Neural cell (in vitro differentiated cells): ENCODE measurements around the gene ZNF268. TPM values are rescaled to one million over a fixed set of nuclear protein-coding genes. Genes with fewer than 3 reads are reported as not detected.

Source experiments
- H2AFZ ChIP-seq: fragments of 200-600, 300-800 bp; sonication (generic), shearing (Covaris generic); 2 replicates; pipeline ENCODE4 v1.6.0; 2014; ENCODE audit warnings: low read depth, mild to moderate bottlenecking, antibody characterized with exemption, low read length, moderate library complexity
- H3F3A ChIP-seq: fragments of 200-600 bp; shearing (Covaris generic); 2 replicates; pipeline ENCODE4 v1.6.1; 2016; ENCODE audit warnings: mild to moderate bottlenecking, moderate library complexity, mixed read lengths, antibody characterized with exemption, low read length; ENCODE audit not compliant: insufficient read depth, poor library complexity, severe bottlenecking
- H3K27ac ChIP-seq: fragments of 200-600, 300-800 bp; sonication (generic), shearing (Covaris generic); 2 replicates; pipeline ENCODE4 v1.5.1; 2014; ENCODE audit warnings: mild to moderate bottlenecking, low read length, moderate library complexity
- H3K27me3 ChIP-seq: fragments of 300-800, 200-600 bp; sonication (generic), shearing (Covaris generic); 2 replicates; pipeline ENCODE4 v1.6.0; 2014; ENCODE audit warnings: mild to moderate bottlenecking, low read depth, low read length, moderate library complexity; ENCODE audit not compliant: insufficient read depth
- H3K36me3 ChIP-seq: fragments of 300-800, 200-600 bp; sonication (generic), shearing (Covaris generic); 2 replicates; pipeline ENCODE4 v1.5.1; 2014; ENCODE audit warnings: mild to moderate bottlenecking, antibody characterized with exemption, low read length, moderate library complexity; ENCODE audit not compliant: insufficient read depth
- H3K4me2 ChIP-seq: fragments of 300-800, 200-600 bp; sonication (generic), shearing (Covaris generic); 2 replicates; pipeline ENCODE4 v1.6.0; 2014; ENCODE audit warnings: mild to moderate bottlenecking, low read length
- H3K4me3 ChIP-seq: fragments of 300-800, 200-600 bp; sonication (generic), shearing (Covaris generic); 2 replicates; pipeline ENCODE4 v1.5.1; 2014; ENCODE audit warnings: mild to moderate bottlenecking, low read length, moderate library complexity
- H3K79me2 ChIP-seq: fragments of 200-600 bp; shearing (Covaris generic); replicated peaks from 2 replicates; pipeline ENCODE4 v1.6.0; 2014; ENCODE audit warnings: mild to moderate bottlenecking, low read length, moderate library complexity; ENCODE audit not compliant: insufficient read depth
- H3K9ac ChIP-seq: fragments of 300-800, 200-600 bp; sonication (generic), shearing (Covaris generic); 2 replicates; pipeline ENCODE4 v1.6.1; 2016; ENCODE audit warnings: mild to moderate bottlenecking, low read length, mixed read lengths
- H3K9me2 ChIP-seq: fragments of 200-600 bp; shearing (Covaris generic); 2 replicates; pipeline ENCODE4 v1.6.1; 2016; ENCODE audit warnings: mild to moderate bottlenecking, low read length, mixed read lengths; ENCODE audit not compliant: insufficient read depth
- H3K9me3 ChIP-seq: fragments of 200-600, 300-800 bp; sonication (generic), shearing (Covaris generic); 2 replicates; pipeline ENCODE4 v1.6.1; 2016; ENCODE audit warnings: mild to moderate bottlenecking, mixed run types, low read length, moderate library complexity, mixed read lengths
- H4K20me1 ChIP-seq: fragments of 200-600 bp; shearing (Covaris generic); 2 replicates; pipeline ENCODE4 v1.6.1; 2016; ENCODE audit warnings: mild to moderate bottlenecking, mixed run types; ENCODE audit not compliant: insufficient read depth
- EP300 ChIP-seq: fragments of 450-650 bp; conservative IDR thresholded peaks from 2 replicates; pipeline ENCODE4 v1.6.1; 2014; ENCODE audit warnings: antibody characterized with exemption, mild to moderate bottlenecking, moderate library complexity; ENCODE audit not compliant: poor library complexity, severe bottlenecking
- EZH2 ChIP-seq: fragments of 200-600, 300-800 bp; shearing (Covaris generic), sonication (generic); IDR thresholded peaks from 2 replicates; pipeline ENCODE4 v1.6.1; 2014; ENCODE audit warnings: antibody characterized with exemption, low read length, borderline replicate concordance, mild to moderate bottlenecking; ENCODE audit not compliant: insufficient read depth, poor library complexity, severe bottlenecking
- MXI1 ChIP-seq: fragments of 450-650 bp; conservative IDR thresholded peaks from 2 replicates; pipeline ENCODE4 v1.6.1; 2014; ENCODE audit warnings: antibody characterized with exemption, mild to moderate bottlenecking; ENCODE audit not compliant: poor library complexity, severe bottlenecking
- POLR2AphosphoS5 ChIP-seq: IDR thresholded peaks from 2 replicates; pipeline ENCODE4 v1.6.1; 2012
- RAD21 ChIP-seq: fragments of 450-650 bp; conservative IDR thresholded peaks from 2 replicates; pipeline ENCODE4 v1.6.1; 2014; ENCODE audit warnings: antibody characterized with exemption, mild to moderate bottlenecking, moderate library complexity
- SMC3 ChIP-seq: fragments of 450-650 bp; conservative IDR thresholded peaks from 2 replicates; pipeline ENCODE4 v1.6.1; 2014; ENCODE audit warnings: antibody characterized with exemption, mild to moderate bottlenecking, moderate library complexity; ENCODE audit not compliant: poor library complexity
- TAF1 ChIP-seq: IDR thresholded peaks from 2 replicates; pipeline ENCODE4 v1.6.1; 2012; ENCODE audit warnings: low read depth
- polyA plus RNA-seq: library from polyadenylated mRNA; depleted of rRNA; stranded (reverse); fragments of >200 nt; gene quantifications from 2 replicates; pipeline ENCODE4 v1.2.3, GENCODE V29; 2014
- TF ChIP-seq, protein P1 (sequence below): fragments of 450-650 bp; IDR thresholded peaks from 2 replicates; pipeline ENCODE4 v1.5.1; 2014; ENCODE audit warnings: antibody characterized with exemption, mild to moderate bottlenecking, moderate library complexity; ENCODE audit not compliant: poor library complexity, severe bottlenecking
- TF ChIP-seq, protein P2 (sequence below): IDR thresholded peaks from 2 replicates; pipeline ENCODE4 v1.6.1; 2012; ENCODE audit warnings: borderline replicate concordance

The ZNF268 gene
- polyA plus RNA-seq, 1 donor from 2014 or later, result 23.5 TPM

DNA sequence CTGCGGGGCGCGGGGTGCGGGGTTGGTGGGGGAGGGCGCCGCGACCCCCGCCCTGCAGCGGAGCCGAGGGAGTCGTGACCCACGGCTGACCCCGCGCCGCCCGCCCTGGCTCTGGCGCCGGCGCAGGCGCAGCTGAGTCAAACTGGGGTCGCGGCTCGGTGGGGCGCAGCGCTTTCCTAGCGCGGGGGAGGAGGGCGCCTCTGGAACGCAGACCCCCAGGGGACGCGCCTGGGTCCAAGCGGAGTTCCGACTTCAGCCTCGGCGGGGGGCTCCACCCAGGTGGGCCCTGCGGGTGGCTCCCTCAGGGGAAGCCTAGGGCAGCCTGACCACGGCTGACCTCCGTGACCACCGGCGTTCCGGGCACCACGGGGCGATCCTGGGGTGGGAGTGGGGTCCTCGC lies 54.8 kb downstream of the ZNF268 start:
- no peaks in the 10 kb centered on the region for H3K9me2 ChIP-seq
- no peaks in the 10 kb centered on the region for H3K36me3 ChIP-seq
- peaks cover 15% of the 10 kb centered on the region for H3K9me3 ChIP-seq
- no peaks in the 10 kb centered on the region for H4K20me1 ChIP-seq
- H3K9ac ChIP-seq, result no peak overlapping the region
- no peak overlapping the region for H2AFZ ChIP-seq
- H3K27ac ChIP-seq, result no peak overlapping the region
- TF ChIP-seq POLR2AphosphoS5 (no peak), EZH2 (no peak), TAF1 (no peak), MXI1 (no peak)
- TF ChIP-seq, protein P1, sequence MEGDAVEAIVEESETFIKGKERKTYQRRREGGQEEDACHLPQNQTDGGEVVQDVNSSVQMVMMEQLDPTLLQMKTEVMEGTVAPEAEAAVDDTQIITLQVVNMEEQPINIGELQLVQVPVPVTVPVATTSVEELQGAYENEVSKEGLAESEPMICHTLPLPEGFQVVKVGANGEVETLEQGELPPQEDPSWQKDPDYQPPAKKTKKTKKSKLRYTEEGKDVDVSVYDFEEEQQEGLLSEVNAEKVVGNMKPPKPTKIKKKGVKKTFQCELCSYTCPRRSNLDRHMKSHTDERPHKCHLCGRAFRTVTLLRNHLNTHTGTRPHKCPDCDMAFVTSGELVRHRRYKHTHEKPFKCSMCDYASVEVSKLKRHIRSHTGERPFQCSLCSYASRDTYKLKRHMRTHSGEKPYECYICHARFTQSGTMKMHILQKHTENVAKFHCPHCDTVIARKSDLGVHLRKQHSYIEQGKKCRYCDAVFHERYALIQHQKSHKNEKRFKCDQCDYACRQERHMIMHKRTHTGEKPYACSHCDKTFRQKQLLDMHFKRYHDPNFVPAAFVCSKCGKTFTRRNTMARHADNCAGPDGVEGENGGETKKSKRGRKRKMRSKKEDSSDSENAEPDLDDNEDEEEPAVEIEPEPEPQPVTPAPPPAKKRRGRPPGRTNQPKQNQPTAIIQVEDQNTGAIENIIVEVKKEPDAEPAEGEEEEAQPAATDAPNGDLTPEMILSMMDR, result no peak
- H3K4me3 ChIP-seq, result no peak overlapping the region
- no peaks in the 10 kb centered on the region for H3K79me2 ChIP-seq
- no peaks in the 10 kb centered on the region for H3K27me3 ChIP-seq
- H3K4me2 ChIP-seq, result no peak overlapping the region
- no peaks in the 10 kb centered on the region for H3F3A ChIP-seq

DNA sequence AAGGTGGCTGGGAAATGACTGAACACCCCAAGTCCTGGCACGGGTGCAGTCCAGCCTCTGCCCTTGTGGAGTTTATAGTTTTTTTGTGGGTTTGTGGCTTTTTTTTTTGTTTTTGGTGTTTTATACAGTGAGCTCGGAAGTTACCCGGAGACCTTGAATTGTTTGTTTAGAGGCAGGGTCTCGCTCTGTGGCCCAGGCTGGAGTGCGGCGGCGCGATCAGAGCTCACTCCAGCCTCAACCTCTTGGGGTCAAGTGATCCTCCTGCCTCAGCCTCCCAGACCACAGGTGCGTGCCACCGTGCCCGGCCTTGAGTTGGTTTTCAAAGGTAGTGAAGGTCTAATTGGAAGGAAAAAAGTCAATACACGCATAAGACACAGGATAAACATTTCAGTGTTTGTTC lies 55.3 kb downstream of the ZNF268 start:
- Histone ChIP-seq H3K9me3 (peaks cover 14% of the 10 kb centered on the region), H3K27ac (no peak overlapping the region), H3K79me2 (no peaks in the 10 kb centered on the region), H3K27me3 (no peaks in the 10 kb centered on the region), H2AFZ (no peak overlapping the region), H3K9ac (no peak overlapping the region), H3F3A (no peaks in the 10 kb centered on the region), H3K4me2 (no peak overlapping the region), H3K9me2 (no peaks in the 10 kb centered on the region), H3K4me3 (no peak overlapping the region), H3K36me3 (no peaks in the 10 kb centered on the region), H4K20me1 (no peaks in the 10 kb centered on the region)
- TF ChIP-seq TAF1 (no peak), MXI1 (no peak), RAD21 (no peak), EZH2 (no peak), SMC3 (no peak), POLR2AphosphoS5 (no peak), EP300 (no peak)
- TF ChIP-seq, protein P2, sequence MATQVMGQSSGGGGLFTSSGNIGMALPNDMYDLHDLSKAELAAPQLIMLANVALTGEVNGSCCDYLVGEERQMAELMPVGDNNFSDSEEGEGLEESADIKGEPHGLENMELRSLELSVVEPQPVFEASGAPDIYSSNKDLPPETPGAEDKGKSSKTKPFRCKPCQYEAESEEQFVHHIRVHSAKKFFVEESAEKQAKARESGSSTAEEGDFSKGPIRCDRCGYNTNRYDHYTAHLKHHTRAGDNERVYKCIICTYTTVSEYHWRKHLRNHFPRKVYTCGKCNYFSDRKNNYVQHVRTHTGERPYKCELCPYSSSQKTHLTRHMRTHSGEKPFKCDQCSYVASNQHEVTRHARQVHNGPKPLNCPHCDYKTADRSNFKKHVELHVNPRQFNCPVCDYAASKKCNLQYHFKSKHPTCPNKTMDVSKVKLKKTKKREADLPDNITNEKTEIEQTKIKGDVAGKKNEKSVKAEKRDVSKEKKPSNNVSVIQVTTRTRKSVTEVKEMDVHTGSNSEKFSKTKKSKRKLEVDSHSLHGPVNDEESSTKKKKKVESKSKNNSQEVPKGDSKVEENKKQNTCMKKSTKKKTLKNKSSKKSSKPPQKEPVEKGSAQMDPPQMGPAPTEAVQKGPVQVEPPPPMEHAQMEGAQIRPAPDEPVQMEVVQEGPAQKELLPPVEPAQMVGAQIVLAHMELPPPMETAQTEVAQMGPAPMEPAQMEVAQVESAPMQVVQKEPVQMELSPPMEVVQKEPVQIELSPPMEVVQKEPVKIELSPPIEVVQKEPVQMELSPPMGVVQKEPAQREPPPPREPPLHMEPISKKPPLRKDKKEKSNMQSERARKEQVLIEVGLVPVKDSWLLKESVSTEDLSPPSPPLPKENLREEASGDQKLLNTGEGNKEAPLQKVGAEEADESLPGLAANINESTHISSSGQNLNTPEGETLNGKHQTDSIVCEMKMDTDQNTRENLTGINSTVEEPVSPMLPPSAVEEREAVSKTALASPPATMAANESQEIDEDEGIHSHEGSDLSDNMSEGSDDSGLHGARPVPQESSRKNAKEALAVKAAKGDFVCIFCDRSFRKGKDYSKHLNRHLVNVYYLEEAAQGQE, result no peak
- TF ChIP-seq, protein P1, result no peak
